Activated gamma-delta T cell treated with Interleukin-2 at 50 U/mL for 16 hours (primary cell): Measurements from ENCODE around the gene ANGPTL7.

Experiments
- DNase-seq: peaks from one replicate; pipeline ENCODE4 v3.0.0-alpha.2; 2020

The ANGPTL7 gene

GRCh38 chr1:11207898-11208611, 18.9 kb downstream of the ANGPTL7 start:
- no peak for DNase-seq

DNA sequence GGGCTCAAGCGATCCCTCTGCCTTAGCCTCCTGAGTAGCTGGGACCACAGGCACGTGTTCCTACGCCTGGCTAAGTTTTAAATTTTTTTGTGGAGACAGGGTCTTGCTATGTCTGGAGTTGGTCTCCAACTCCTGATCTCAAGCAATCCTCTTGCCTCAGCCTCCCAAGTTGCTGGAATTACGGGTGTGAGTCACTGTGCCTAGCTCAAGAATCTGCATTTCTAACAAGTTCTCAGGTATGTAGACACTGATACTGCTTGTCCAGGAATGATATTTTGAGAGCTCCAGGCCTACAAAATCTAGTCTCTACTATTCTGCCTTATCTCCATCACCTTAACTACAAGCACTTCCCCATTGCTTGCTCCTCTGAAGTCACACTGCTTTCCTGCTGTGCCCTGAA, 22.3 kb downstream of the ANGPTL7 start:
- DNase-seq = no peak

DNA sequence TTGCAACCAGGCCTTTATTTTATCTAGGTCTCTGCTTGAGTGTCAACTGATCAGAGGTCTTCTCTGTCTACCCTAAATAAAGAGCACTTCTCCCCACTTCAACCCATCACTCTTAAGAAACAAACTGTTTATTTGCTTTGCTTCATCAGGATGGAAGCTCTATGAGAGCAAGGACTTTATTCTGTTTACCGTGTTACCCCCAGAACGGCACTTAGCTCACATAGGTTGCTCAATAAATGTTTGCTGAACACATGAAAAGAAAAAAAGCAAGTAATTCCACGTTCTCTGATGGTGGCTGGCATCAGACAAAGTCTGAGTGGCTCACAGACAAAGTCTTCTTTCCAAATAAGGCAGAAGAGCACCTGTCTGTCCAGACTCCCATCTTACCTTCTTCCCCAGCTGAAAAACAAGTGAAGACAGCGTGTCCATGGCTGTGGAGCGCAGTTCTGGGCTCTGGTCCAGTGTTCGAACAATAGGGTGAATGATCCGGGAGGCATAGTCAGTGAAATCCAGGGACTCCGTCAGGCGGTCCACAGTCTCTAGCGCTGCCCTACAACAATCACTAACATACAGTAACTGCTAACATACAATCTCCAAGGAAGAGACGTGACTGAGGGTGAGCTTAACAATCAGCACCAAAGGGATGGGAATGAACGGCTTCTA, 22.9 kb downstream of the ANGPTL7 start:
- DNase-seq = no peak

DNA sequence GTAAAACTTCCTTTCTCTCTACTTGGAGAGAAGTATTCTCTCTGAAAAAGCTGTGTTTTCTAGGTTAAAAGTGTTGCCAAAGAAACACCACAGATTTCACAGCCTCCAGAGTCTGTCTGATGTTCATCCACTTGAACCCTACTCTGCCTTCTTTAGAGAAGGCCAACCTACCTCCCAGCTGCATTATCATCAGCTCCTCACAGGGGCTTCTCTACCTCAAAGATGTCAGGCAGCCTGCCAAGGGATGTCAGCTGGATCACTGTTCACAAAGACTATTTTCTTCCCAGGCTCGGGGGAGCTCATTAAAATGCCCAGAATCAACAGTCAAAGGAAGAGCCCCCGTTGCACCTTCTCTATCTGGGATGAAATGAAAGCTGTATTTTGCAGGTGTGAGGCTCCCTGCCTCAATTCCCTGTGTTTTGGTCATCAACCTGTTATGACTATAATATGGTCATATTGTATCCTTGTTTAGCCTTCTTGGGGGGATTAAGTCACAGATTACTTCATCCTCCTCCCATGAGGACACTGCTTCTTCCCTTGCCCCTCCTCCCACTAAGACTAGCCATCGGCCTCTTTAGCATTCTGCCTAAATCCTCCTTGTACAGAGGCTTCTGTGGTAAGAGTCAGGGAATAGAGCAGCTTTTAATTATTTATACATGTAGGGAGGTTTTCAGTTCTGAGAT, 25.7 kb downstream of the ANGPTL7 start:
- no peak for DNase-seq

- no peak for DNase-seq
These were observed 26.3 kb downstream of the ANGPTL7 start for GRCh38 chr1:11215381-11216005.

DNA sequence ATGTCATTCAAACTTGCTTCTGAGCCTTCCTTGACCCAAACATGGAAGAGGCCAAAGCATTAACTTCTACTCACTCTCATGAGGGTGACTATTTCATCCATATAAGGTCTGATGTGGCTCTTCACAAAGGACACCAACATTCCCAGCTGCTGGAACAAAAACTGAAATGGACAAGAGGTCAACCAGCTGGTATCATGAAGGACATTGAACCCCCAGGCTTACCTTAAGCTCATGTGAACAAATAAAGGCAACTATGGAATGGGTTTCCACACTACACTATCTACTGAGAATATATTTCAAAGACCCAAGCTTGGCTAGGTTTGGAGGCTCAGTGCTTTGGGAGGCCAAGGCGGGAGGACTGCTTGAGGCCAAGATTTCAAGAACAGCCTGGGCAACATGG, 26.9 kb downstream of the ANGPTL7 start:
- DNase-seq = no peak

GRCh38 chr1:11227106-11228077, 38.2 kb downstream of the ANGPTL7 start:
- no peak for DNase-seq

DNA sequence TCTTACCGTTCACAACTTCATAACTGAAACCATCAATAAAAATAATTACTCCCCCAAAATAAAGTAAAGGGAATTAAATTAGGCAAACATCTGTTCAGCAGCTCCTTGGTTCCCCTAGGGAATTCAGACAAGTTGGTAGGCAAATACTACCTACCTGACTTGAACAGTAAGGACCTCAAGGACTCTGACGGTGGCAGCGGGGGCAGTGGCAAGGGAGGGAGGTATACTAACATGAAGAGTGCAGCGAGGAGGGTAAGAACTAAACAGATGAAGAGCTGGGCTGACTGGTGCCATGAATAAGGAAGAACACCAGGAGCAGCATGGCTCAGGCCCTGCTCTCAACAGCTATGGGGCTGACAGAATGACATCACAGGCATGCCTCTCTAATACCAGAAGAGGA, 40.0 kb downstream of the ANGPTL7 start:
- DNase-seq = no peak

DNA sequence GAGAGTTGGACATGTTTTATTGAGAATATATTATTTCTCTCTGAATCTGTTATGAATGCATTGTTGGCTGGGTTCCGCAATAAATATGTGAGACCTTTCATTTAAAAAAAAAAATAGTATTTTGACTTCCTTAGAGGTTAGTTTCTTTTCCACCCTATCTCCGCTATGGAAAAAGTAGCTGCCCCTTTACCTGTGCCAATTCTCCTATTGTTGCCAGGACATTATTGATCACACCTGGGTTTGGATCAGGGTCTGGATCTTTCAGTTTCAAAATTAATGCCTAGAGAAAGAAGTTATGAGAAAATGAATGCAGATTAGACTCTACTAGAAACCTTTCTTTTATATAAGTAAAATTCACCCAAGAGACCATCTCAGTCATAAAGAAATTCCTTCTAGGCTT, 44.1 kb downstream of the ANGPTL7 start:
- no peak for DNase-seq

GRCh38 chr1:11237356-11237755, 48.2 kb downstream of the ANGPTL7 start:
- DNase-seq = no peak

GRCh38 chr1:11238311-11238710, 49.2 kb downstream of the ANGPTL7 start:
- no peak for DNase-seq

- no peak for DNase-seq
These were observed 56.1 kb downstream of the ANGPTL7 start for GRCh38 chr1:11245248-11245647.
